NK-92 (cell line): Measurements from ENCODE around the gene LBH.
A peak's percentile ranks its signal among the peaks of the same experiment; 100 is the strongest.

Experiments used
- DNase-seq: peaks from one replicate; lab custom pipeline; 2025; ENCODE audit not compliant: unreplicated experiment; lab: John Stamatoyannopoulos, UW

The LBH gene

GRCh38 chr2:30231212-30231995, at the start of gene LBH:
Gene LBH, plus strand, starts transcription at chr2:30231534. Its CDS starts 205 bp downstream, at chr2:30231739.
- DNase-seq: peak; percentile 23

- DNase-seq: no peak
Observed at GRCh38 chr2:30184035-30184434, 47.3 kb upstream of the LBH start.

GRCh38 chr2:30185178-30185577, 46.2 kb upstream of the LBH start:
- DNase-seq: no peak

GRCh38 chr2:30188292-30188691, 43.0 kb upstream of the LBH start:
- DNase-seq: no peak

- DNase-seq: no peak
Observed at GRCh38 chr2:30190637-30191036, 40.7 kb upstream of the LBH start.

- DNase-seq: no peak
Observed at GRCh38 chr2:30191107-30191506, 40.2 kb upstream of the LBH start.

- DNase-seq: no peak
Observed at GRCh38 chr2:30191819-30192271, 39.5 kb upstream of the LBH start.

GRCh38 chr2:30192314-30192713, 39.0 kb upstream of the LBH start:
- DNase-seq: no peak

- DNase-seq: no peak
Observed at GRCh38 chr2:30193104-30193681, 38.1 kb upstream of the LBH start.

GRCh38 chr2:30194421-30194820, 36.9 kb upstream of the LBH start:
- DNase-seq: no peak

- DNase-seq: no peak
Observed at GRCh38 chr2:30195016-30195415, 36.3 kb upstream of the LBH start.

GRCh38 chr2:30197570-30198192, 33.7 kb upstream of the LBH start:
- DNase-seq: no peak

- no peak for DNase-seq
Observed at GRCh38 chr2:30201990-30202389, 29.3 kb upstream of the LBH start.

GRCh38 chr2:30203156-30203555, 28.2 kb upstream of the LBH start:
- DNase-seq: no peak

- no peak for DNase-seq
Observed at GRCh38 chr2:30204281-30204680, 27.1 kb upstream of the LBH start.

- no peak for DNase-seq
Observed at GRCh38 chr2:30205456-30205855, 25.9 kb upstream of the LBH start.

- DNase-seq: no peak
Observed at GRCh38 chr2:30206461-30207430, 24.6 kb upstream of the LBH start.

- DNase-seq: no peak
Observed at GRCh38 chr2:30208453-30208852, 22.9 kb upstream of the LBH start.

- no peak for DNase-seq
Observed at GRCh38 chr2:30209227-30209626, 22.1 kb upstream of the LBH start.

GRCh38 chr2:30213326-30213725, 18.0 kb upstream of the LBH start:
- DNase-seq: no peak

GRCh38 chr2:30213907-30214463, 17.3 kb upstream of the LBH start:
- DNase-seq: no peak
